ENCODE data around the gene SLC8A3. TPM values are rescaled to one million over a fixed set of nuclear protein-coding genes. Genes with fewer than 3 reads are reported as not detected.

SLC8A3 gene
- total RNA-seq, 6 experiments from 2014 or later = 0.05 to 0.13 (median 0.12) TPM; not detected in 3

DNA sequence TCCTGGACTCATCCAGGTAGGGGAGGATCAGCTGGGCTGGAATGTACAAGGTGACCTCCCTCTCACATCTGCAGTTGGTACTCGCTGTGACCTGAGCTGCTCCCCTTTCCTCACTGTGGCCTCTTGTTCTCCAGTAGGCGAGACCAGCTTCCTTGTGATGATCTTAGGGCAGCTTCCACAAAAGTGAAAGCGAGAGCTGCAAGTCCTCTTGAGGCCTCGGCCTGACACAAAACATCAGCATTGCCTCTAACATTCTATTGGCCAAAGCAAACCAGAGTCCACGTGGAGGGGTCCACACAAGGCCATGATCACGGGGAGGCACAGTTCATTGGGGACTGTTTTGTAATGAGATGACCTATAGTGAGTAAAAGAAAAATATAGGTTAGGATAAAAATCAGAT, 182.1 kb downstream of the SLC8A3 start:
- Histone ChIP-seq H3K9me3 (no peaks in the 10 kb centered on the region), H3K27ac (no peak overlapping the region), H3K36me3 (peaks cover 0 to 13% (median under 1%) of the 10 kb centered on the region in 4 donors), H3K4me3 (no peak overlapping the region), H3K4me1 (peaks cover 0 to 31% (median 12%) of the 10 kb centered on the region in 4 donors), H3K27me3 (no peaks in the 10 kb centered on the region)
- DNase-seq (no peak), ATAC-seq (no peak)
- 80% methylated on average over 4 of the region's 6 CpGs for WGBS (ENCODE audit: insufficient coverage, low coverage, low lambda C conversion rate, missing lambda C conversion rate)
- no peak for TF ChIP-seq POLR2A (IDR thresholded peaks at IDR 0.05)
- TF ChIP-seq, protein P1, sequence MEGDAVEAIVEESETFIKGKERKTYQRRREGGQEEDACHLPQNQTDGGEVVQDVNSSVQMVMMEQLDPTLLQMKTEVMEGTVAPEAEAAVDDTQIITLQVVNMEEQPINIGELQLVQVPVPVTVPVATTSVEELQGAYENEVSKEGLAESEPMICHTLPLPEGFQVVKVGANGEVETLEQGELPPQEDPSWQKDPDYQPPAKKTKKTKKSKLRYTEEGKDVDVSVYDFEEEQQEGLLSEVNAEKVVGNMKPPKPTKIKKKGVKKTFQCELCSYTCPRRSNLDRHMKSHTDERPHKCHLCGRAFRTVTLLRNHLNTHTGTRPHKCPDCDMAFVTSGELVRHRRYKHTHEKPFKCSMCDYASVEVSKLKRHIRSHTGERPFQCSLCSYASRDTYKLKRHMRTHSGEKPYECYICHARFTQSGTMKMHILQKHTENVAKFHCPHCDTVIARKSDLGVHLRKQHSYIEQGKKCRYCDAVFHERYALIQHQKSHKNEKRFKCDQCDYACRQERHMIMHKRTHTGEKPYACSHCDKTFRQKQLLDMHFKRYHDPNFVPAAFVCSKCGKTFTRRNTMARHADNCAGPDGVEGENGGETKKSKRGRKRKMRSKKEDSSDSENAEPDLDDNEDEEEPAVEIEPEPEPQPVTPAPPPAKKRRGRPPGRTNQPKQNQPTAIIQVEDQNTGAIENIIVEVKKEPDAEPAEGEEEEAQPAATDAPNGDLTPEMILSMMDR (IDR thresholded peaks at IDR 0.05) = no peak
- intact Hi-C loops (cut with DNase I) = no loop called here

DNA sequence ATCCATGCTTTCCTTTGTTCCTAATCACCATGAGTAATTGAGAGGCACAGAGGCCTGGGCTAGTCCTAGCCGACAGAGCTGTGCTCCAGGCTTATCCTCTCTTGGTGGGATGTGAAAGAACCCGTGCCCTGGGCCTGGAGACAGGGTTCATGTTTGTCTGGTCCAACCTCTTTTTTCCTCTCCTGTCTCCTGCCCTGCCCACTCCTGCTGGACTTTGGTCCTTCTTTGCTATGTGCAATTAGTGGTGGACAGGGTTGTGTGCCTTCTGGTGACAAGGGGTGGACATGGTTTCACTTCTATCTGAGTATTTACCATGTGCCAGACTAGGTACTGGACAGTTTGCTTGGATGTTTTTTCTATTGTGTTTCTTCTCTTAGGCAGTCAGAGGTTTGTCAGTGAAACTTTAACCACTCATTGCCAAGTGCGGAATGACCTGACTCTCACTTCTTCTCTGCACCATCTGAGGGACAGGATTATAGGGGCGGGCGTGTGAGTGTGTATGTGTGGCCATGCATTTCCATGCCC, 183.4 kb downstream of the SLC8A3 start:
- Histone ChIP-seq H3K4me3 (no peak overlapping the region), H3K27me3 (no peaks in the 10 kb centered on the region), H3K4me1 (peaks cover 0 to 35% (median 14%) of the 10 kb centered on the region in 4 donors), H3K9me3 (no peaks in the 10 kb centered on the region), H3K27ac (peak overlapping the region in 2 of 3 donors; percentile 74 to 75), H3K36me3 (no peaks in the 10 kb centered on the region)
- ATAC-seq (peak; percentile 91 to 96 (median 94)), DNase-seq (peak; percentile 59 to 88 (median 82))
- intact Hi-C loops (cut with DNase I) = no loop called here
- 44% methylated on average over 4 of the region's 5 CpGs for whole genome bisulfite sequencing (ENCODE audit: insufficient coverage, low coverage, low lambda C conversion rate, missing lambda C conversion rate)
- TF ChIP-seq, protein P1 (IDR thresholded peaks at IDR 0.05) = no peak
- no peak for TF ChIP-seq POLR2A (IDR thresholded peaks at IDR 0.05)

DNA sequence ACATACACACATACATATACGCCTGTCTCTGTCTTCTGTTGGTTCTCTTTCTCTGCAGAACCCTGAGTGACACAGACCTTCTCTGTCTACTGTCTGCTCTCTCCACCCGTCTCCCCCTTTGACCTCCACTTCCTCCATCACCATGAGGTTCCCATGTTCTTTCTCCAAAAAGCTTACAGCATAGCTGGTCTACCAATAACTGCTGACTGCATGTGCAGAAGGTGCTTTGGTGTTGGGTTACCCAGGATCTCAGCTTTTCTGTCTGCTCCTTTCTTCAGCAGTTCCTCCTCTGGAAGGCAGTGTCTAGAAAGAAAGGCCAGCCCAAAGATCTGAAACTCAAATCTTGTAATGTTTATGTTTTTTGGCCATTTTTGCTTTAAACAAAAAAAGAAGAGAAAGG, 184.0 kb downstream of the SLC8A3 start:
- Histone ChIP-seq H3K9me3 (no peaks in the 10 kb centered on the region), H3K36me3 (no peaks in the 10 kb centered on the region), H3K4me3 (no peak overlapping the region), H3K27ac (peak overlapping the region in 1 of 3 donors; percentile 74), H3K4me1 (peaks cover 0 to 37% (median 14%) of the 10 kb centered on the region in 4 donors), H3K27me3 (no peaks in the 10 kb centered on the region)
- DNase-seq (no peak), ATAC-seq (no peak)
- intact Hi-C loops (cut with DNase I) = no loop called here
- TF ChIP-seq POLR2A (IDR thresholded peaks at IDR 0.05) = no peak
- TF ChIP-seq, protein P1 (IDR thresholded peaks at IDR 0.05) = no peak
- 80% methylated on average over 2 of the region's 2 CpGs for WGBS (ENCODE audit: insufficient coverage, low coverage, low lambda C conversion rate, missing lambda C conversion rate)

DNA sequence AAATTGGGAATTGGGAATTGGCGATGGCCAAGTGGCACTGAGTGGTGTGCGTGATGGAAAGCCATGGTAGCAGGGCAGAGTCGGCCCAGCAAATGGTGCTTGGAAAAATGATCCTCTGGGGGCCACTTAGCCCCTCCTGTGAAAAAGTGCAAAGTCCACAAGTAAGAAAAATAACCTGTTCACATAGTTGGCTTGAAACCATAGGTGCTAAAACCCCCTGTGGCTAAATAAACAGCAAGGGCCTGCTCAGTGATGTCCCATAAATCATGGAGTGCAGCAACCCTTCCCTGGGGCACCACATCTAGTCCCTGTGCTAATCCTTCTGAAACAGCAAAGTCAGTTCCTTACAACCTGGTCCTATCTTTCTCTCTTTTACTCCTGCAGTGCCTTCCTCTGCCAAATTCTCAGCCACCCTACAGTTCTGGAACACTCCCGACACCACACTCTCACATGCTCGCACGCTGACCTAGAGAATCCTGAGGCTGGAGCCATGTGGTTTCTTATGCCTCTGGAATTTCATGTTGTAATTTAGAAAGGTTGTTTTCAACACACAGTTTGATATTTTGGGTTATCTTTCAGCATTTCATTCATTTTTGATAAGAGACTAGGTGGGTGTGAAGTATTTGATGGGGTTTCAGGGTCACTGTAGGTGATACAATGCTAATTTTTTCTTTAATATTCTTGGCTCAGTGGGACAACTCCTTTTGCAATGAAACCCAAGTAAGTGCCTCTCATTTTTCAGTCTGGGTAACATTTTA, 186.0 kb downstream of the SLC8A3 start:
- intact Hi-C loops (cut with DNase I) = no loop called here
- Histone ChIP-seq H3K27me3 (no peaks in the 10 kb centered on the region), H3K4me3 (no peak overlapping the region), H3K27ac (peak overlapping the region in 1 of 3 donors; percentile 60), H3K36me3 (no peaks in the 10 kb centered on the region), H3K9me3 (no peaks in the 10 kb centered on the region), H3K4me1 (peaks cover 0 to 57% (median 18%) of the 10 kb centered on the region in 4 donors)
- ATAC-seq = no peak
- DNase-seq = no peak
- TF ChIP-seq, protein P1 (IDR thresholded peaks at IDR 0.05) = no peak
- no peak for TF ChIP-seq POLR2A (IDR thresholded peaks at IDR 0.05)
- WGBS (ENCODE audit: insufficient coverage, low coverage, low lambda C conversion rate, missing lambda C conversion rate) = 58% methylated on average over 4 of the region's 6 CpGs
